GM20431 (cell line): Measurements from ENCODE around the gene PAK1.
"Not testable (repeated sequence)": the region's sequence is repeated elsewhere in the genome, so short reads cannot be mapped to it uniquely, and the experiment has no call there.

Source experiments
- in situ Hi-C: fragments of 300-500 bp; cut with MseI, MboI; formaldehyde crosslinking; loops from one replicate; pipeline ENCODE4 v1.15.0; 2020; ENCODE audit warnings: low sequenced_read_pairs; ENCODE audit not compliant: unreplicated experiment

PAK1 gene

DNA sequence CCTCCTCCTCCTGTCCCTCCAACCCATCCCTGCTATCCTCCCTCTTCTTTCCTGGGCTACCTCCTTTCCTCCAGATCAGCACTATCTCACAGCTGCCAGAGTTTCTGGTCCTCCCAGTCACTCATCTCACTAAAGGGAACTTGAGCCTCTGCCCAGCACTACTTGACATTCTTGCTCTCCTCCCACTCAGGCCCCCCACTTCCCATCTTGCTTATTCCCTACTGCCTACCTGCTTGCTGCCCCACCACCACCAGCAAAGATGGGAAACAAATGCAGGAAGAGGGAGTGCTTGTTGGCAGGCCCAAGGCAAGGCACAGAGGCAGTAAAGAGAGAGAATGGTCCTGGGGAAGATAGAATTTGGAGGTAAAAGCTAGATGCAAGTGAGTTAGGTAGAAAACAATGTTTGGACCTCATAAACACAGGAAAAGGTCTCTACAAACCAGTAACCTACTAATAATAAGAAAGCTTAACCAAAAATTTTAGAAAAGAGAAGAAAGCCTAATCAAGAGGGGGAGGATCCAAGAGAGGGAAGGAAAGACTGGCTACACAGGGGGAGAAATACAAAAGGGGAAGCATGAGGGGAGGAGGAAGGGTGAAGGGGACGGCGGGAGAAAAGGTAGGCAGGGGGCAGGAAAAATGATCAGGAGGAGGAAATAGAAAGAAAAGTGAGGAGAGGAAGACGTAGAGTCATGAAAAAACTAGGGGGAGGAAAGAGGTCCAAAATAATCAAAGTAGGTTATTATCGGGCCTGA lies 63.6 kb downstream of the PAK1 start:
- in situ Hi-C loops, result no loop called here

GRCh38 chr11:77409046-77409445 lies 64.8 kb downstream of the PAK1 start:
- in situ Hi-C loops, result no loop called here

GRCh38 chr11:77407613-77408012 lies 66.3 kb downstream of the PAK1 start:
- in situ Hi-C loops, result no loop called here

DNA sequence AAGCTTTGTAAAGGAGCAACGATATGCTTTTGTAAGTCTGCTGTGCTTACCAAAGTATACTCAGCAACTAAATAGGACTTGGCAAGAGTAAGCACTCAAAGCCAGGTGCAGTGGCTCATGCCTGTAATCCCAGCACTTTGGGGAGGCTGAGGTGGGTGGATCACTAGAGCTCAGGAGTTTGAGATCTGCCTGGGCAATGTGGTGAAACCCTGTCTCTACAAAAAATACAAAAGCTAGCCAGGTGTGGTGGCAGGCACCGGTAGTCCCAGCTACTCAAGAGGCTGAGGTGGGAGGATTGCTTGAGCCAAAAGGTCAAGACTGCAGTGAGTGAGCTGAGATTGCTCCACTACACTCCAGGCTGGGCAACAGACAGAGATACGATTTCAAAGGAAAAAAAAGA lies 67.5 kb downstream of the PAK1 start:
- in situ Hi-C loops, result no loop called here

DNA sequence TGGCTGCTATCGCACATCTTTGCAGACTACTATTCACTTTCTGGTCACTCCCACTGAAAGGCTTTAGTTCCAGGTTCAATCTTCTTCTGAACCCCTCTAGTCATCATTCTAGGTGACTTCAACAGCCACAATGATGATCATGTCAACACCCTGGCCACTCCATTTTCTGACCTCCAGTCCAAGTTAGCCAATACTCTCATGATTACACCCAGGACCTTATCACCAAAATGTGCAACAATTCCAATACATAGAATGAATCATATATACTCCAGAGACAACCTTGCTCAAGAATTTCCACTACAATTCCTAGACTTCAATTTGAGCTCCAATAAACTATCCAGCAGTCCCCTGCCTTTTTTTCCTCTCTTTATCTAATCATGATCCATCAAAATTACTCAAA lies 70.7 kb downstream of the PAK1 start:
- in situ Hi-C loops, result no loop called here

GRCh38 chr11:77402218-77402556 lies 71.7 kb downstream of the PAK1 start:
- in situ Hi-C loops, result no loop called here

- in situ Hi-C loops, result no loop called here
Observed at GRCh38 chr11:77401486-77402217, 72.2 kb downstream of the PAK1 start.

DNA sequence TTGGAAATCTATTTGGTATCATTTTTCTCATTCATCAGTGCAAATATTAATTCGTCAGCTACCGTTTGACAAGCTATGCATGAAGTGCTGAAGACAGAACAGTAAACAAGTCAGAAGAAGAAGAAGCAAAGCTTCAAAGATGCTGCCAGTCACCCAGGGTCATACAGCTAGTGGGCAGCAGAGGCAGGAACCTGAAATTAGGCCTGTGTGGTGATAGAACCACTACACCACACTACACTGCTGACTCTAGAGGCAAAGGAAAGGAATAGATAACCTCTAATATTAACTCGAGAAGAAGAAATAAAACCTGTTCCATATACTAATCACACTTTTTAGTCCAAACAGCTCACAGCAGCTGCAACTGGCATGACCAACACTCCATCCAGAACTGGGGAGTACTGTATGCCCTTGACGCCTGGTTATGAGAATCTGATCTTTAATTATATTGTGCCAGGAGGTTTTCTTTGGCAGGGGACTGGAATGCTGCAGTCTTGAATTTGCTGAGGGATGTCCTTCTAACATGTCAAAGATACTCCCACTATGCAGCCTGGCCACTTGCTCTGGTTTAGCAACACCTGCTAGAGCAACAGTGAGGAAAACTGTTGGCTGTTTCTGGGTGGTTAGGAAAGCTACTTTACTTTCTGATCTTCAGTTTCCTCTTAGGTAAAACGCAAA lies 73.0 kb downstream of the PAK1 start:
- in situ Hi-C loops, result no loop called here

GRCh38 chr11:77400271-77400670 lies 73.6 kb downstream of the PAK1 start:
- in situ Hi-C loops, result no loop called here

- in situ Hi-C loops, result no loop called here
Observed at GRCh38 chr11:77397631-77398030, 76.3 kb downstream of the PAK1 start.

- in situ Hi-C loops, result no loop called here
Observed at GRCh38 chr11:77396911-77397310, 77.0 kb downstream of the PAK1 start.

DNA sequence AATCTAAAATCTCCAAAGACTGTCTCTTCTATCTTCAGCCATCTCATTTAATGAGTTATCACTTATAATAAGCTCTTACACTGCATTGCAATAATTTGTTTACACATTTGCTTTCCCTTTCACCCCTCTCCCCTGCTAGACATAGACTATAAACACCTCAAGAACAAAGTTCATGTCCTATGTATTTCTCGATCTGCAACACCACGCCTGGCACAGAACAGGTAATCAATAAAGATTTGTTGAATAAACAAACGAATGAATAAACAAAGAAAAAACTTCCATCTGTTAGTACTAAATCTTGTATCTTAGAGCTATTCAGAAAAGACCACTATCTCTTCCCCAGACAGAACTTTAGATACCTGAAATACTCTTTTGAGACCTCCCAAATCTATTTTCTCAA lies 77.6 kb downstream of the PAK1 start:
- in situ Hi-C loops, result no loop called here

DNA sequence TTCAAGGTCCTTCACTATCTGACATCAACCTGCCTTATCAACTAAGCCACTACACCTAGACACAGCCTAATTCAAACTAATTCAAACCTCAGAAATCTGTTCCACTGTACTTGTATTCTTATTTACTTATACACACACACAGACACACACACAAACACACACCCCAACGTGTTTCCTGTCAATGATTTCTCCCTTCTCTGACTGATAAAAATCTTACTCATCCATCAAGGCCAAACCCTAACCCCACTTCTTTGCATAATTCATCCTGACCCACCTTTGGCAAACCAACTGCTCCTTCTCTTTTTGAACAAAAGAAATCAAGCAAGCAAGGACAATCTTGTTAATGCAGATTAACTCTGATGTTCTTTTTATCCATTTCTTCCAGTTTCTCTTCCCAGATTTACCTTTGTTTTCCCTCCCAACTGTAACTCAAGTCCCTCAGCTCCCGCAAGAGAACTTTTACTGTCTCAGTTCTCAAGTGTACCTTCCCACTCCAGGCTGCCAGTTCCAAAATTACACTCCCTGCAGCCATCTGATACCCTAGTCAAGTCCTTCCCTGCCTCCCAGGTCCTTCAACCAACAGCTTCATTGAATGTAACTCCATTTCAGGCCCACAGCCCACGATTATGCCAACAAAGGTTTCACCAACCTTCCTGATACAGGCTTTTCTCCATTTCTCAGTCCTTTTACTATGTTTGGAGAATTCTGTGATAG lies 78.3 kb downstream of the PAK1 start:
- in situ Hi-C loops, result no loop called here

DNA sequence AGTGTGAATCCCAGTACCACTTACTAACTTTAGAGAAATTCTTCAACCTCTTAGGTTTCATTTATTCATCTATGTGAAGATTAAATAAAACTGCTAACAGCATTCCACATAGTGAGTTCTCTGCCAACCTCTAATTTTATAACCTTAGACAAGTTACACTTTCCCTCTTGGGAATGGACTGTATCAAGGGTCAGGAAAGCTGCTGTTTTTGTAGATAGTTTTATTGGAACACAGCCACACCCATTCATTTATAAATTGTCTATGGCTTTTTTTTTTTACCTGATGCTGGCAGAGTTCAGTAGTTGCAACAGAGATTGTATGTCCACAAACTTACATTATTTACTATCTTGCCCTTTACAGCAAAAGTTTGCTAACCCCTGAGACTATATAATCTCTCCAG lies 81.1 kb downstream of the PAK1 start:
- in situ Hi-C loops, result no loop called here

DNA sequence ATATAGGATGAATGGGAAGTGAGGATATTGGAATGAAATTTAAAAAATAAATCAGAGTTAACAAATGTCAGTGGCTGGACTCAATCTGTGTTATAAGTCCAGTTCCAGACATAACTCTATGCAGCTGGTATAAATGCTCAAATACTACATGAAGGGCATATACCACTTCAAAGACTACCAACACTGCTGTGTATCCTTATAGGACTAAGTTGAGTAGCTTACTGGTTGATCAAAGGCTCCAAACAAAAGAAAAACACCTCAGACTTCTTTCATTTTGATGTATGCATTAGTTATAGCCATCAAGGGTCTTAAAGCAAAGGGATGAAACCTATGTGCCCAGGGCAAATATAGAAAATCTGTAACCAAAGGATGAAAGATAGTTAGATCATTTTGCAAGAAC lies 86.2 kb downstream of the PAK1 start:
- in situ Hi-C loops, result no loop called here

- in situ Hi-C loops, result no loop called here
Observed at GRCh38 chr11:77386178-77386577, 87.7 kb downstream of the PAK1 start.

DNA sequence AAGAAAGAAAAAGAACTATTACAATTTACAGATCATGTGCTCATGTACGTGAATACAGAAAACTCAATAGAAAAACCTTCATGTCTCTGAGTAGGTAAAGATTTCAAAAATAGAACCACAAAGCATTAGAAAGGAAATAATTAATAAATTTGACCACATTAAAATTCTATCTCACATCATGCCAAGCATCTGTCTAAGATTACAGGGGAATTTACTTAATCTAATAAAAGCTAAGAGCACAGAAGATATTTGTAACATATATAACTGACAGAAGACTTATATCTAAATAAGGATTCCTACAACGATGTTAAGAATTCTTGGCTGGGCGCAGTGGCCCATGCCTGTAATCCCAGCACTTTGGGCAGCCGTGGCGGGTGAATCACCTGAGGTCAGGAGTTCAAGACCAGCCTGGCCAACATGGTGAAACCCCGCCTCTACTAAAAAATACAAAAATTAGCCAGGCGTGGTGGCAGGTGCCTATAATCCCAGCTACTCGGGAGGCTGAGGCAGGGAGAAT lies 88.6 kb downstream of the PAK1 start:
- in situ Hi-C loops, result not testable (repeated sequence)

- in situ Hi-C loops, result no loop called here
Observed at GRCh38 chr11:77384571-77384970, 89.3 kb downstream of the PAK1 start.

- in situ Hi-C loops, result not testable (repeated sequence)
Observed at GRCh38 chr11:77383349-77383748, 90.5 kb downstream of the PAK1 start.
